HEK293 (cell line): ENCODE data around the gene ZNF579.

ENCODE experiments used
- ATF2 ChIP-seq: fragments of 450-650 bp; formaldehyde crosslinking; IDR thresholded peaks from 2 replicates; pipeline ENCODE4 v1.5.1; 2016; ENCODE audit warnings: missing biosample characterization, missing genetic modification characterization, low read depth
- CTCF ChIP-seq: fragments of 450-650 bp; formaldehyde crosslinking; IDR thresholded peaks from 2 replicates; pipeline ENCODE4 v1.5.1; 2016; ENCODE audit warnings: missing biosample characterization, missing genetic modification characterization
- GLI2 ChIP-seq: fragments of 450-650 bp; formaldehyde crosslinking; IDR thresholded peaks from 2 replicates; pipeline ENCODE4; 2017; ENCODE audit warnings: missing biosample characterization, missing genetic modification characterization, low read depth, borderline replicate concordance
- GLI4 ChIP-seq: fragments of 450-650 bp; formaldehyde crosslinking; IDR thresholded peaks from 2 replicates; pipeline ENCODE4 v1.5.1; 2016; ENCODE audit warnings: missing biosample characterization, missing genetic modification characterization
- GLIS2 ChIP-seq: fragments of 450-650 bp; formaldehyde crosslinking; IDR thresholded peaks from 2 replicates; pipeline ENCODE4 v1.5.1; 2016; ENCODE audit warnings: missing biosample characterization, missing genetic modification characterization
- HIC1 ChIP-seq: fragments of 450-650 bp; formaldehyde crosslinking; IDR thresholded peaks from 2 replicates; pipeline ENCODE4 v1.5.1; 2016; ENCODE audit warnings: missing biosample characterization, missing genetic modification characterization
- IKZF3 ChIP-seq: fragments of 450-650 bp; IDR thresholded peaks from 2 replicates; pipeline ENCODE4 v1.5.0; 2018; ENCODE audit warnings: missing biosample characterization, mild to moderate bottlenecking, missing genetic modification characterization, moderate library complexity
- MYNN ChIP-seq: fragments of 450-650 bp; formaldehyde crosslinking; IDR thresholded peaks from 2 replicates; pipeline ENCODE4 v1.5.1; 2016; ENCODE audit warnings: missing biosample characterization, missing genetic modification characterization, borderline replicate concordance
- PBX3 ChIP-seq: sonication (generic); formaldehyde crosslinking; IDR thresholded peaks from 2 replicates; pipeline ENCODE4 v1.8.1; 2022; ENCODE audit warnings: mild to moderate bottlenecking, moderate library complexity, missing genetic modification reagents
- PRDM2 ChIP-seq: fragments of 450-650 bp; formaldehyde crosslinking; IDR thresholded peaks from 2 replicates; pipeline ENCODE4 v1.5.1; 2016; ENCODE audit warnings: missing biosample characterization, missing genetic modification characterization, borderline replicate concordance
- SALL2 ChIP-seq: fragments of 450-650 bp; formaldehyde crosslinking; IDR thresholded peaks from 2 replicates; pipeline ENCODE4 v1.5.0; 2017; ENCODE audit warnings: missing biosample characterization, mild to moderate bottlenecking, missing genetic modification characterization, borderline replicate concordance
- TSHZ1 ChIP-seq: fragments of 450-650 bp; formaldehyde crosslinking; IDR thresholded peaks from 2 replicates; pipeline ENCODE4 v1.5.1; 2016; ENCODE audit warnings: missing biosample characterization, missing genetic modification characterization, borderline replicate concordance
- ZBTB1 ChIP-seq: fragments of 450-650 bp; formaldehyde crosslinking; IDR thresholded peaks from 2 replicates; pipeline ENCODE4 v1.5.1; 2016; ENCODE audit warnings: missing biosample characterization, missing genetic modification characterization
- ZEB2 ChIP-seq: fragments of 450-650 bp; formaldehyde crosslinking; IDR thresholded peaks from 2 replicates; pipeline ENCODE4 v1.5.1; 2016; ENCODE audit warnings: missing biosample characterization, missing genetic modification characterization
- ZNF426 ChIP-seq: fragments of 450-650 bp; formaldehyde crosslinking; IDR thresholded peaks from 2 replicates; pipeline ENCODE4 v1.5.1; 2017; ENCODE audit warnings: missing biosample characterization, missing genetic modification characterization, mild to moderate bottlenecking, inconsistent platforms, moderate library complexity
- ZNF510 ChIP-seq: fragments of 450-650 bp; formaldehyde crosslinking; IDR thresholded peaks from 2 replicates; pipeline ENCODE4 v1.5.1; 2018; ENCODE audit warnings: mild to moderate bottlenecking, missing genetic modification characterization, missing biosample characterization; ENCODE audit not compliant: insufficient replicate concordance
- ZNF621 ChIP-seq: fragments of 450-650 bp; formaldehyde crosslinking; IDR thresholded peaks from 2 replicates; pipeline ENCODE4 v1.5.1; 2017; ENCODE audit warnings: missing biosample characterization, missing genetic modification characterization
- ZNF776 ChIP-seq: fragments of 450-650 bp; formaldehyde crosslinking; IDR thresholded peaks from 2 replicates; pipeline ENCODE4 v1.5.0; 2017; ENCODE audit warnings: missing biosample characterization, missing genetic modification characterization, borderline replicate concordance
- ZNF792 ChIP-seq: fragments of 450-650 bp; formaldehyde crosslinking; IDR thresholded peaks from 2 replicates; pipeline ENCODE4 v1.5.1; 2016; ENCODE audit warnings: missing biosample characterization, missing genetic modification characterization
- ZNF837 ChIP-seq: fragments of 450-650 bp; formaldehyde crosslinking; IDR thresholded peaks from 2 replicates; pipeline ENCODE4 v1.5.1; 2016; ENCODE audit warnings: missing biosample characterization, missing genetic modification characterization
- ZSCAN18 ChIP-seq: fragments of 450-650 bp; formaldehyde crosslinking; IDR thresholded peaks from 2 replicates; pipeline ENCODE4 v1.5.1; 2016; ENCODE audit warnings: missing biosample characterization, missing genetic modification characterization
- ZXDB ChIP-seq: fragments of 450-650 bp; formaldehyde crosslinking; IDR thresholded peaks from 2 replicates; pipeline ENCODE4 v1.5.1; 2016; ENCODE audit warnings: missing biosample characterization, missing genetic modification characterization

ZNF579 gene

GRCh38 chr19:55605207-55605636 lies 24.6 kb upstream of the ZNF579 start (continued):
- TF ChIP-seq TSHZ1 (no peak), PRDM2 (no peak), ZNF776 (no peak), IKZF3 (tag by site-specific recombination) (no peak), ZSCAN18 (no peak), PBX3 (CRISPR knock-in tag) (no peak), ZNF837 (tag by site-specific recombination) (no peak), ATF2 (no peak), ZEB2 (tag by site-specific recombination) (peak; percentile 44), MYNN (tag by site-specific recombination) (no peak), ZBTB1 (tag by site-specific recombination) (no peak), SALL2 (tag by site-specific recombination) (no peak), ZNF621 (tag by site-specific recombination) (no peak), CTCF (no peak), ZNF510 (tag by site-specific recombination) (no peak), ZXDB (tag by site-specific recombination) (peak; percentile 29), ZNF792 (tag by site-specific recombination) (no peak), HIC1 (no peak), ZNF426 (no peak), GLI4 (tag by site-specific recombination) (no peak), GLI2 (tag by site-specific recombination) (no peak), GLIS2 (tag by site-specific recombination) (no peak)
